GOT3 (cell line): Measurements from ENCODE around the gene ZBTB7A.

Experiments used
- DNase-seq: peaks from one replicate; lab custom pipeline; 2025; ENCODE audit warnings: mixed read lengths; lab: John Stamatoyannopoulos, UW

The ZBTB7A gene

GRCh38 chr19:4066682-4067395 is at the start of gene ZBTB7A:
Gene ZBTB7A, minus strand, starts transcription at chr19:4066899. Its CDS starts 11,667 bp downstream, at chr19:4055232.
- no peak for DNase-seq

DNA sequence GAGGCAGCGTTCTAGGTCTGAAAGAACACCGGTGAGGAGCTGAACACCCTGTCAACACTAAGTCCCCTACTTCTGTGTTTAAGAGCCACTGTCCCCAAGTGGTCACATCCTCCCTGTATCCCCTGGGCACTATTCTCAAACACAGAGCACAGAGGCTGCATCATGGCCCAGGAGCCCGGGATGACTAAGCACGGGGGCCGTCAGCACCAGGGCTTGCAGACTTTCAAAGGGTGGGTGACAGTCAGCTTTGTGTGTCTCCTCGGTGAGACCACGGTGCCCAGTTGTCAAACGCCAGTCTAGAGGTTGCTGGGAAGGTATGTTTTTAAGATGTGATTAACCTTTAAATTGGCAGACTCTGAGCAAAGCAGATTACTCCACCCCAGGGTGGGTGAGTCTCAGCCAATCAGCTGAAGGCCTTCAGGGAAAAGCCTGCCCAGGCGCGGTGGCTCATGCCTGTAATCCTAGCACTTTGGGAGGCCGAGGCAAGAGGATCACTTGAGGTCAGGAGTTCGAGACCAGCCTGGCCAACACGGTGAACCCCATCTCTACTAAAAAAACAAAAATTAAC is 49.2 kb upstream of the ZBTB7A start:
- DNase-seq, result no peak

DNA sequence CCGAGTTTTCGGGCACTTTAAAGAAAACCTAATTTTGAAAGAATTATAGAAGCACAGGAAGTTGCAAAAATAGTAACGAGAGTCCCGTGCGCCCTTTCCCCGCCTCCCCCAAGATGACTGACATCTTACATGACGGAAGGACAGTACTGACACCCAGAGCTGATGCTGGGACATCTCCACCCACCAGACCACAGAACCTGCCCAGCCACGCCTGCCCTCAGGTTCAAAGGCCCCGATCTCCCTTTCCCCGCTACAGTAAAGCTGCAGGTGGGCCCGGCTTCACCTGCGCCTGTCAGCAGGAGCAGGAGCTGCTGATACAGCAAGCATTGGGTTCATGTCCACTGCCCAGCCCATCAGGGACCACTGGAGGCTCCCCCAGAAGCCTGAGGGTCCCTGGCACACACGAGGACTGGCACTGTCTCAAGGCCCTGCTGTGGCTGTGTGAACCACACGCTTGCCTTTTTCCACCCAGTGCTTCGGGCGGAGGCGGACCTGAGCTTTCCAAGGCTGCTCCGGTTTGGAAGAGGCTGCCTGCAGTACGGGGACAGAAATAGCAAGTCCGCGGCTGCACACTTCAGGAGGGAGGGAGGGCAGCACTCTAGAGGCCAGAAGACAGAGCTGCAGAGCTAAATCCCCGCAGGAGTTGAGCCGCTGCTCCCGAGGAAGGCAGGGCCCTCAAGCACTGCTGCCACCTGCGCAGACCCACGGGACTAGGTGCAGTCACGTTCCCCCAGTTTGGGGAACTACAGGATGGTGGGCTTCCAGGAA is 48.5 kb upstream of the ZBTB7A start:
- no peak for DNase-seq

DNA sequence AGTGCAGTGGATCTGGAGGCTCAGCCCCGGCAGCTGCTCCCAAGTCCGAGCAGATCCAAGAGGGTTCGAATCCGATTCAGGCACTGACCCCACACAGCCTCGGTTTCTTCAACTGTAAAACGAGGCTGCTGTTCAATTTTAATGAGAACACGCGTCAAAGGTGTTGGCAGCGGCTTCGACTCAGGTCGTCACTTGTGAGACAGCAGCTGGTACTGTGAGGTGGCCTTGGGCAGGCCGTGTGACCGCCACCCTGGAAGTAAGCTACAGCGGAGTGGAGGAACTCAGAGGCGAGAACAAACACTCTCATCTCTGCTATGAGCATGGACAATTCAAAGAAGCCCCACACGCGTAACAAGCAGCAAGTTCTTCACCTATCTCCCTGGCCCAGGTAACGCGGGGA is 47.5 kb upstream of the ZBTB7A start:
- DNase-seq, result no peak

DNA sequence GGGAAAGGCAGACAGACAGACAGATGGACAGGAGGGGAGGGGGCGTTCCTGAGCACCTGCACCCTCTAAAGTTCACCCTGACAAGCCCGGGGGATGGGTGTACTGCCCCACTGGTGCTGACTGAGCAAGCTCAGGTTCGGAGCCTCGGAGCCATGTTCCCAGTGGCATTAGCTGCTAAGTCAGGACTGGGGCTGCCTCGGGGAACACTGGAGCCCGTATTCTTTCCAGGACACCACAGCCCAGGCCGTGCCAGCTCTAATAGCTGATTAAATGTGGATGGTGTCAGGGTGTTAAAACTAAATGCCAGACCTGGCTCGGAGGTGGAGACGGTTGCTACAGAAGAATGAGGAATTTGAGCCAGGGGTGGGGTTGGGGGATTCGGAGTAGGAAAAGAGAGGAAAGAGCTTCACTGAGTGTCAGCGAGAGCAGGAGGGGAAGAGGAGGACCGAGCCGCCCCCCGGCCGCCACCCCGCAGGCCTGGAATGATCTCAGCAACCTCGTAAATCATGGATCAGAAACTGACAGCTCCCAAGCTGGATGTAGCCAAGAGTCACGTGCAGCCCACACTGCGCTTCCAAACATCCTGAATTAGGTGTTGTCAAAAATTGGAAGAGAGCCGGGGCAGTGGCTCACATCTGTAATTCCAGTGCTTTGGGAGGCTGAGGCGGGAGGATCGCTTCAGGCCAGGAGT is 46.8 kb upstream of the ZBTB7A start:
- DNase-seq, result no peak

- no peak for DNase-seq
These were observed 45.7 kb upstream of the ZBTB7A start for GRCh38 chr19:4112367-4112766.

DNA sequence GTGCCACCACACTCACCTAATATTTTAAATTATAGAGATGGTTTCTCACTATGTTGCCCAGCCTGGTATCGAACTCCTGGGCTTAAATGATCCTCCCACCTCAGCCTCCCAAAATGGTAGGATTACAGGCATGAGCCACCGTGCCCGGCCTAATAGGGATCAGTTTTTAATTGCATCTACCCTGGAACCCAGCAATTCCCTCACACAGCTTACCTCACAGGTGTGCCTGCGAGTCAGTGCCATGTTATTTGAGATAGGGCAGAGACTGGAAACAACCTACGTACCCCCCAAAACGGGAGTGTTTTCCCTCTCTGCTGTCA is 42.9 kb upstream of the ZBTB7A start:
- no peak for DNase-seq

GRCh38 chr19:4108767-4109625 is 42.3 kb upstream of the ZBTB7A start:
- no peak for DNase-seq

DNA sequence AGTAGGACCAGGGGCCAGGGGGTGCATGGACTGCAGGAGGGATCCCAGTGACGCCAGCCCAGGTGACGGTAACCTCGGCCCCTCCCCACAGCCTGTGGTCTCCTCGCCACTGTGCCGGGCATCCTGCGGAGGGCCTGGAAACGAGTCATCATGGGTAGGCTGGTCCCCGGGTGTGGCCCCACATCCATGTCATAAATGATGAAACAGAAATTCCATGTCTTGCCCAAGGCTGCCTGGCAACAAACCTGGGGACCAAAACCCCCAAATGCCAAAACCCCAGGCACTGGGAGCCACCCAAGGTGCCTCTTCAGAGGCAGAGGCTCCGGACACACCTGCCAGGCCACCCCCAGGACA is 36.4 kb upstream of the ZBTB7A start:
- DNase-seq, result no peak

GRCh38 chr19:4102339-4103079 is 35.8 kb upstream of the ZBTB7A start:
- DNase-seq, result no peak

GRCh38 chr19:4101496-4101770 is 34.7 kb upstream of the ZBTB7A start:
- no peak for DNase-seq

DNA sequence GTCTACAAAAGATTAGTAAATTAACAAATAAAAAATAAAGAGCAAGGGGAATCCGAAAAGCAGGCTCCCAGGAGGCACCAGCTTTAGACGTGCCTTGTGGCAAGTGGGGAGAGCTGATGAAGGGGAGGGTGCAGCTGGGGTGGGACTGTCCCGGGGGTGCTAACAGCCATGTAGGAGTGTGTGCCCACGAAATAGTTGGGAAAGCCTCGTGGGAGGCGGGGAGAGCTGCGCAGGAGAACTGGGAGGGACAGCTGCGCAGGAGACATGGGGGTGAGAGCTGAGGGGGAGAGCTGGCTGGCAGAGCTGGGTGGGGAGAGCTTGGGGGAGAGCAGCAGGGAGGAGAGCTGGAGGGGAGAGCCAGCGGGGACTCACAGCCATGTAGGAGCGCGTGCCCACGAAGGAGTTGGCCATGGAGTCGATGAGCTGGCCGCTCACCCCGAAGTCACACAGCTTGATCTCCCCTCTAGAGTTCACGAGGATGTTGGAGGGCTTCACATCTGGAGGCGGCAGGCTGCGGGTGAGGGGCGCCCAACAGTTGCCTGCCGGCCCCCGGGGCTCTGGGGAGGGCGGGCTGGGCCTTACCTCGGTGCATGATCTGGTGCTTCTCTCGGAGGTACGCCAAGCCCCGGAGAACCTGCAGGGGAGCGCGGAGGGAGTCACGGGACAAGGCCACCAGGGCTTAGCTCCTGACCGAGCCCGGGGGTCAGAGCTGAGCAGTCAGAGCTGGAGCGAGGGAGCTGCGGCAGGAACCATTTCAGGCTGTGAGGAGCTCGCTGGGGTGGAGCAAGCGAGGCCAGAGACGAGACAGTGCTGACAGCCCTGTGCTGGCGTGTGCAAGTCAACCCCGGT is 34.2 kb upstream of the ZBTB7A start:
- no peak for DNase-seq

DNA sequence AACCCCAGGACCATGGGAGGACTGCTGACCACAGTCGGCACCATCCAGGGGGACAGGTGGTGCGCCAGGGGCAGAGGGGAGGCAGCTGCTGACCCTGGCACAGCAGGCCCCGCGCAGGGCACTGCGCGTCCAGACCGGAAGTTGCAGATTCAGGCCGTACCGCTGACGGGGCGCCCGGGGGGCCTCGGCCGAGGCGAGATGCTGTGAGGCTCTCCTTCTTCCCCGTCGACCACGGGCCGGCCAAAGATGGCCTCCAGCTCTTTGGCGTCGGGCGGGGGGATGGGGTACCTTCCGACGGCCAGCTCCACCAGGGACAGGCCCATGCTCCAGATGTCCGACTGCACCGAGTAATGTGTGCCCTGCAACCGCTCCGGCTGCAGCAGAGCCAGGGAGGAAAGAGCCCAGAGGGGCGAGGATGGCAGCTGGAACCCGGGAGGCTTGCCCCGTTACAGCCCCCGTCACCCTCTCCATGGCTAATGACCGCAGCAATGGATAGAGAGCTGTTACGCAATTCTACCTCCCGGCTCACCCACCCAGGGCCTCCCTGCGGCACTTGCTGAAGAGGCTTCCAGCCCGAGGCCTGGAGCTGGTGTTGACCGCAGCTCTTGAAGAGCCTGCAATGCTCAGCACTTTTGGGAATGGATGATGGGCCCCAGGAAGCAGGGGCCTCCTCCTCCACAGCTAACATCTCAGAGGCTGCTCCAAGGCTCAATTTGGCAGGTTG is 32.5 kb upstream of the ZBTB7A start:
- no peak for DNase-seq

DNA sequence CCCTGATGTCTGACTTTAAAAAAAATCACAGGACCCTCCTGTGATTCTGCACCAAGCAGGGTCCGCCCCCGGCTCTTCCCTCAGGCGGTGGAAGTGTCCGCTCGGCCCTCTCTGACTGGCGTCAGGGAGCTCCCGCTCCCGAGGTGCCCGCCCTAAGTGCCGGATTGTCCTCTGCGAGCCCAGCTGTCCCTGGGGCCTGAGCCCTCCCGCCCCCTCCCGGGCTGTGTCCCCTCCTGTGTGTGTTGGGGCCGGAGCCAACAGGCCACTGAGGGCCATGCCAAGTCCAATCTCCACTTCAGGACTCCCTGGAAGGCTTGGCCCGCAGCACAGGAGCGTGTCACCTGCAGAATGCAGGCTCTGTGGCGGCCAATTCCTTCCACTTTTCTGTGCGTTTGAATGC is 31.8 kb upstream of the ZBTB7A start:
- DNase-seq, result no peak

DNA sequence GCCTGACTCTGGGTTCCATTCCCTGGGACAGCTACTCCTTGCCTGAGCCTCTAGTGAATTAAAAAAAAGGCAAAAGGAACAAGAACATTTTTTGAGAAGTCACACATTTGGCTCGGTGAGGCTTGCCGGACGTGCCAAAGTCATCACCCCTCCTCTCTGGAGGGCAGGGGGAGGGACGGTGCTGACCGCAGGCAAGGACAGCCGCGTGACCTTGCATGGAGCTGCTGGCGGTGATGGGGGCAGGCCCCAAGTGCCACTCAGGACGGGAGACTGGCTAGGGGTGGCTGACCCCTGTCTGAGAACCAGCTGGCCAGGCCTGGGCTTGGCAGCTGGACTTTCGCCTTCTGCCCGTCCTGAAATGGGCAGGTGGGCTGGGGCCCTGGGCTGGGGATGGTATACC is 30.8 kb upstream of the ZBTB7A start:
- DNase-seq, result no peak

DNA sequence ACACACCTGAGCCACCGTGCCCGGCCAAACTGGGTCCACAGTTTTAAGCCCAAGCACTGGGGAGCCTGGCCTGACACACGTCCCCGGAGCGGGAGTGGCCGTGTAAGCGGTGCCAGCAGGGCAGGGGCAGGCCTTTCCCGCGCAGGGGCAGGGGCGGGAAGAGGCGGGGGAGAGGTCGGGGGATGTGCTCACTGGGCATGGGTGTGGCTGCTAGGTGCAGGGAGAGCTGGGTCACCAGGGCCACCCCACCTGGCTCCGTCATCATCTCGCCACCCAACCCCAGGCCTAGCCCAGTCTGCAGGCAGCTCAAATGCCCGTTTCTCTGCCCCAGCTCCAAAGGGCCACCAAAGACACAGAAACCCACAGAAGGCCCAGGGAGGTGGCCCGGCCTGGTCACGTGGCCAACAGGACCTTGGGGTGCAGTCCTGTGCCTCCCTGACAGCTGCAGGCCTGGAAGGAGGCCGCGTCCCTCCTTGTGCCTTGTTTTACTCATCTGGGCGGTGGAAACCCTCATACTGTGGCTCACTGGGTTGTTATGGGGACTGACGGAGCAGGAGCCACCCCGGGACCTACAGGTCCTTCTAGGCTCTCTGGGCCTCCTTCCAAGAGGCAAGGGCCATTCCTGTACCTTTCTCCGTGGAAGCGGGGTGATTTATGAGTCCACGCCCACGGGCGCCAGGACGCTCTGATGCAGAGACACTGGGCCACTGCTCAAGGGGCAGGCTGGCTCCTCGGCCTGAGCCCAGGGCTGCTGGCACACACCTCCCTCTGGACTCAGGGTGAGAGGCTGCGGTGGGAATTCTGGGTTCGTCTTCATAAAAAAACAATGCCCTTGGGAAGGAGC is 29.6 kb upstream of the ZBTB7A start:
- DNase-seq, result no peak

DNA sequence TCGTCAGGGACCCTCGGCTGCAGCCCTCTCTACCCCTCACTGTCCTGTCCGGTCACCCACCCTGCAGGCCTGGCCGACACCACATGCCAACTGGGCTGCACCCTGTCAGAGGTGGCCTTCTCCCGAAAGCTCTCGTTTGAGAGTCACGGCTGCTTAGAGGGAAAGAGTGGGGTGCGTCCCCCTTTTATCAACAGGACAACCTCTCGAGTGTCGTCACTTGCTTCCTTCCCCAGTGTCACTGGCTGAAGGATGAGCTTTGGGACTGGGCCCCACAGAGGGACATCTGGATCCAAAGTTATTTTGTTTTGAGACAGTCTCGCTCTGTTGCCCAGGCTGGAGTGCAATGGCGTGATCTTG is 28.8 kb upstream of the ZBTB7A start:
- no peak for DNase-seq

DNA sequence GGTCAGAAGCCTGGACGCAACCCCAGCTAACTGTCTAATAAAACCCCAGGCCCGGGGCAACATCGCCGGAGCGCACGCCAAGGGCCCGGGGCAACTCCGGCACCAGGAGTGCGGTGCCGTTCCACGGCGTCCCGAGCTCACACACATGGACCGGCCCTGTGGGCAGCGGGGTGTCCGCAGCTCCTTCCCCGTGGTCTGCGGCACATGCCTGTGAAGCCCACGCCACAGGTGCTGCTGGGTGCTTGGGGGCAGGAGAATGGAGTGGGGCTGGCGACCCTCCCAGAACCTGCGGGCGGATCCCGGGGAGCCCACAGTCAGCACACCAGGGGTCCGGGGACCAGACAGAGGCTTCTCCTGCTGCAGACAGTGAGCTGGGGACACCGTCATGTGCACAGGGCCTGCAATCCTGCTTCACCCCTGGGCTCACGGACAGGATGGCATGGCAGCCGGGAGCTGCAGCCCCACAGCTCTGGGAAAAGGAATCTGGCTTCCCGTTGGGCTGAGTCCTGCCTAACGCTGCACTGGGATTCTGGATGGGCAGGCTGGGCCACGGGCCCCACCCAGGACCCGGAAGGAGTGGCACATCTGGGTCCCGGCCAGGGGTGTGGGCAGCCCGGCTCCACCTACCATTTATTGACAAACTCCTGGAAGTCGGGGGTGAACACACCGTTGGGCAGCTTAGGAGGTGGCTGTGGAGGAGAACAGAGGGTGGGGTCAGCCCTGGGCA is 28.2 kb upstream of the ZBTB7A start:
- no peak for DNase-seq
